Activated CD8-positive, alpha-beta memory T cell treated with anti-CD3 and anti-CD28 coated beads, Interleukin-2, amount 50 U/mL, for 48 hours (primary cell): Measurements from ENCODE around the gene TSSK6.
"Not testable (repeated sequence)": the region's sequence is repeated elsewhere in the genome, so short reads cannot be mapped to it uniquely, and the experiment has no call there.

Experiments used
- DNase-seq: peaks from one replicate; pipeline ENCODE4 v3.0.0-alpha.2; 2020

The TSSK6 gene

DNA sequence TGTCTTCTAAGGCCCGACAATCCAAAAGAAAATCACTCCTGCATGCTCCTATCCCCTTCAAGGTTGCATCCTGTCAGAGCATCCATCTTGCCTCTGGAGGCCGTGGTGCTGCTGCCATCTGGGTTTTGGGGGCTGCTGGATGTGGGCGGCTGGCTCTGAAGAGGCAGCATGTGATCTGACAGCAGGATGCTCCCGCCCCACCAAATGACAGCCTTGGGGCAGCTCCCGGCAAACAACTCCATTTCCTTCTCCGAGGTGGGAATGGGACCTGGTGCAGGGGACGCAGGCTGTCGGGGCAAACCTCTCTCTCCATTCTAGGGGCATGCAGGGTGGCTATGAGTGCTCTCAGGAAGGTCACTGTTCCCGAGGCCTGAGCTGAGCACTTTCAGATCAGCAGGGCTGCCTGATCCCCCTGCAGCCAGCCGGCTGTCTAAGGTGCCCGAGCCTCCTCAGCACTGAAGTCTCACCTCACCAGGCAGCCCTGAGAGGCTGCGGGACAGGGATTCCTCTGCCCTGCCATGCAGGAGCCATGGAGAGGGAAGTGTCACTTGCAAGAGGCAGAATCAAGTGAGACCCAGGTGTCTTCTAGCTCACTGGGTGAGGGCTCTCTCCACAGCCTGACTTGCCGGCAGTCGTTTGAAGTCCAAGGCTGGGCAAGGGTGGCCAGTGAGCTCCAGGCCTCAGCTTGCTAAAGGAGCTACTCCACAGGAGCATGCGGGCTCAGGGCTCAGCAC lies 28.8 kb downstream of the TSSK6 start:
- DNase-seq, result no peak

DNA sequence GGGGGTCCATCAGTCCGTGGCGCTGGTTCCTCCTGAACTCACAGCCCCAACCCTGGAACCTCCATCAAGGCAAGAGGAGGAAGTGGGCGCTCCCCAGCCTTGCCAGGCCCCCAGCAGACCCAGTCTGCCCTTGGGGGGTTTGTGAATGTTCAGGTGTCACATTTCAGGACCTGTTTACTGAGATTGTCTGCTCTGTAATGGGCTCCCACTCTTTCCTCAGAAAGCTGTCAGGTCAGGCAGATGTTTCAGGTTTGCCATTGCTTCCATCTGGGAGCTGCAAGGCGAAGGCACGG lies 29.4 kb downstream of the TSSK6 start:
- no peak for DNase-seq

DNA sequence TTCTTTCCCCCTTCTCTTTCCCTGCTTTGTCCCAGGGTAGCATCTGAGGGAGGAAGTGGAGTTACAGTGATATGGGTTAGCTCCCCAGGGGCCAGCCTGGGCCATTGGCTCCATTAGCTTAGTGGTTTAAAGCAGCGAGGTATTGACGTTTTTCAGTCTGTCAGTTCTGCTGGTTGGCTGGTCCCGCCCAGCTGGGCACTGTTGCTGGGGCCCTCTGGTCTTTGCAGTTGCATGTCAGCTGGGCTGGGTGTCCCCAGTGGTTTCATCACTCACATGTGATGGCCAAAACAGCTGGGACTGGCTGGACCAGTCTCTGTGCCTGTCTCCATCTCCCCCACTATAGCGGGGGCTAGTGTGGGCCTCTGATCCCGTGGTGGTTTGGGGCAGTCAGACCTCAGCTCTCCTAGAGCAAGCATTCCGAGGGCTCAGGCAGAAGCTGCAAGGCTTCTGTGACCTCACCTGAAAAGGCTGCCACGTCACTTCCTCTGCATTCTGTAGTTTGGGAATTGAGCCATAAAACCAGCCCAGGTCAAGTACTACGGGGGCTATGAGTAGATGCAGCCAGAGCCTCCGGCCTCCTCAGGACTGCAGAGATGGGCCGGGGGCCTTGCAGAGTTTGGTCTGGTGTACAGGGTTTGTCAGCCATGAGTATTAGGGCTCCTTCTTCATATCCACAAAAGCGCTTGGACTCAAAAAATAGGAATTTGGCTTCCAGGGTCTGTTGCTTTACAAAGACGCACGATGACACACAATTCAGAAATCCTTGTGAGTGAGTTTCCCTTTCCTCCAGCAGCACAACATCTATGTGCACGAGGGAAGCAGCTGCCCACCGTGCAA lies 30.0 kb downstream of the TSSK6 start:
- no peak for DNase-seq

DNA sequence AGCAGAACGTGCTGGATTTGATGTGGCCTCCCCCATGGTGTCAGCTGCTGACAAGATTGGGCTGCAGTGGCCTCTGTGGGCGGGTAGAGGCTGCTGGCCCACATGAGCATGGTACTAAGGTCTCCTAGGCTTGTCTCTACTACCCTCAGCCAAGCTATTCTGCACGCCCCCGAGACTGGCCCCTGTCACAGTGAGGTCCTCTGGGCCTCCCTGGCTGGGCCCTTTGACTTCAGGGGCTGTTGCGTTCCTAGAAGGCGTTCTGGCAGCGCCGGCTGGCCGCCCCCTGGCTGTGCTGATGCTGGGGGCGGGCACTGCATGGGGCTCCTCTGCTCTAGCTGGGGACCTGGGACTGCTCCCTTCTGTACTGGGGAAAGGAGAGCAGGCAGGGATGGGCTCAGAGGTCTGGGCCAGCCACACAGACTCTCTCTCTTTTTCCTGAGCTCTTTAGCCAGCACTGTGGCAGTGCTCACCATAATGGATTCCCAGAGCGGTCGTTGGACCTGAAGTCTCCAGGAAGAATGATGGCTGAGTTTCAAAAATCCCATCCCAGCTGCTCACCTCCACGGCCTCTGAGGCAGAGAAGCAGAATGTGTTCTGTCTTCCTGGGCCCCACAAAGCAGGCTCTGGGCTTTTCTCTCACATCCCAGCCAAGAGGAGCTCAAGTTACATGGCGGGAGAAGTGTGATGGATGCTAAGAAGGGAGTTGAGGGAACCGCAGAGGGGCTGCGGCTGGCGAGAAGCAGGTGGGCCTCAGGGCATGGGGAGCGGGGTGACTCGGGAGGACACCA lies 32.3 kb downstream of the TSSK6 start:
- no peak for DNase-seq

DNA sequence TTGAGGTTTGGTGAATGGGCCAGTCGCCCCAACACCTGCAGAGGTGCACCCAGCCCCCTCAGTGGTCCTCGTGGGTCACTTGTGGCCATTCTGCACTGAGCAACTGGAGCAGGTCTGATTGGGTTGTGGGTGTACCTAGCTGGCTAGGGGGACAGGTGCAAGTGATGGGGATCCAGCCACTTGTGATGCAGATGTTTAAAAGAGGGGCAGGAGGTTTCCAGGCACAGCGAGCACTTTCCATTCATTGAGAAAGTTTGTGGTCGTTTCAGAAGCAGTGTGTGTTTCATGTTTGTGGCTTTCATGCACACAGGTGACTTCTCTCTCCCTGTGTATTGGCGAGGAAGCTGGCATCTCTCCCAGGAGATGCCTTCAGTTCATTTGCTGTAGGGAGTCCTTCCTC lies 34.7 kb downstream of the TSSK6 start:
- no peak for DNase-seq

DNA sequence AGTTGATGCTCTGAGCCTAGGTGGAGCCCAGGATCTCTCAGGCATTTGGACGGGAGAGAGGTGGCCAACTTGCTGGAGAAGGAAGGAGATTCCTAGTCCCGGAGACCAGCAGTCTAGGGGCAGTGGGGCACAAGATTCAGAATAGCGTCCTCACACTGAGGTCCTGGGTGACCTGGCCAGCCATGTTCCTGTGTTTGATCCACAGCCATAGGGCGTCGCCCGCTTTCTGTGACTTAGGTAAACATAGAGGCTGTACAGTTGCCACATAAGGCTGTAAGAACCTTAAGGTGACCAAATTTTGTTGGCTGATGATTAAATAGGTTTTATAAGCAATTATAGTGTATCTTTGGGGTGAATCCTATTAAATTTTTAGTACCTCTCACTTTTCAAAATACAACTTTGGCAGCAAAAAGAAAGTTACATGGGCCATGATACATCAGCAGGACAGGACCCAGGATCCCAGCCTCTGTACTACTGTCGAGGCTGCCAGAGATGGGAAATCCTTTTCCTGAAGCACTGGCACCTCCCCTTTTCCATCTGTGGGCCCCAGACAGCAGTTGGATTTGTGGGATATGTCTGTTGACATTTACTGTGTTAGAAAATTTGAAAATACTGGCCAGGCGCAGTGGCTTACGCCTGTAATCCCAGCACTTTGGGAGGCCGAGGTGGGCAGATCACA lies 37.5 kb downstream of the TSSK6 start:
- DNase-seq, result no peak

DNA sequence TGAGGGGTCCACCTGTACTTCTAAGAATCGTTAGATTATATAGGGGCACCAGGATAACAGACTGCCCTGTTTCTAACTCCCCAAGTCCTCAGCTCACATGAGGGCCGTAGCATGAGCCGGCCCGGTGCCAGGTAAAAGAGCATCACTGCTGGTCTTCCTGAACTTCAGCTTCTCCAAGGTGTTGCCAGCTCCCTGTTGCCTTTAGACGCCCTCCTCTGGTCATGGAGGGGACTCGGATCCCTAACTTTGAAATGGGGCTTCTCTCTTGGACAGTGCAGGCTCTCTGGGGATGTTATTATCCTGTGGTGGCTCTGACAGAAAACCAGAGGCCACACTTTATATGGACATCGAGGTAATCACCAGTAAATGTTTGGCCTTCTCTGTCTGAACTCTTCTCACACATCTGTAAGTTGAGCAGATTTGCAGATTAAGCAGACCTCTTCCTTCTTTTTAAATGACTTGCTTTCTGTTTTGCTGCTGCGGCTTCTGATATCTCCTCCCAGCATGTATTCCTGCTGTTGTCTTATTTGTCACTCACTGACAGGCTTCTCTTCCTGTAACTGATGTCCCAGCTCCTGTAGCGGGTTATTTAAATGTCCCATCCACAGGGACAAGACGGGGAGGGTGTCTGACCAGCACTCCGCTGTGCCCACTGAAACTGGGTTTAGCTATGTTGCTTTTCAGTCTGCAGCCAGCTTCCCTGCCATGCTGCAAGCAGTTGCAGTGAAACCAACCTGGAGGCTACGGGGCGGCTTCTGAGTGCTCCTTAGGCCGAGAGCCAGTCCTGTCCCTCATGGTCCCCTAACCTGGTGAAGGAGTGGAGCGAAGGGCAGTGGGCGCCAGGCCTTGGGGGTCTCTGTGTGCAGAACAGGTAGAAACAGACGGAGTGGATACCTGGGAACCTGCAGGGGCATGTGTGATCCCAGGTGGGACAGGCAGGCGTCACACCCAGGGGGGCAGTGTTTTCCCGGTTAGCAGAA lies 39.2 kb downstream of the TSSK6 start:
- DNase-seq, result no peak

DNA sequence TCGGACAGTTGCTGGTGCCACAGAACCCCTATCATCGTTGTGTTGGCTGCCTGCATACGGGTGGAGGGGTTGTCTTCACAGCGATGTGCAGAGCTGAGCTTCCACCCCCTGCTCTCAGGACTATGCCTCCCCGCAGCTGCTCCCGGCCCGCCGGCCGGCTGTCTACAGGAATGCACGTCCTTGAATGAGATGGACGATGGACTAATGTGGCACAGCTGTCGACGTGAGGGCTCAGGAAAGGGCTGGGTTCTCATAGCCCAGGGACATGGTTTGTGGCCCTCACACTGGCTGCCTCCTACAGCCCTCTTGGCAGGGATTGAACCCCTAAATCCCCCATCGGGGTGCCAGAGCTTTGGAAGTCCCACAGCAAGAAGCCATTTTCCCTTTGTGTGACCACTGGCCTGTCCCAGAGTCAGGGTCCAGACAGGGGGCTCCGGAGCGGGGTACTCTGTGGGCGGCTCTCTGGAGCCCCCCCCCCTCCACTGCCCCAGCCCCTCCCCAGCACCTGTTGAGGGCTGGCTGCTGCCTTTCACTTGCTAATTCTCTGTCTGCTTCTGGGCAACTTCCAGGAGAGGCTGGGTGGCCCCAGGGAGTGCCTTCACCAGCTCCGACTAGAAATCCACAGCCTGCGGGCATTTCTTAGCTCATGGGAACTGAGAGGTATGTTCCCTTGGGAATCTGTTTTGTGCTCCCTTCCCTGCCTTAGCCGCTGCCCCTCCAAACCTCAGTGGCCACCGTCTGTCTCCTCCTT lies 40.2 kb downstream of the TSSK6 start:
- DNase-seq, result no peak

DNA sequence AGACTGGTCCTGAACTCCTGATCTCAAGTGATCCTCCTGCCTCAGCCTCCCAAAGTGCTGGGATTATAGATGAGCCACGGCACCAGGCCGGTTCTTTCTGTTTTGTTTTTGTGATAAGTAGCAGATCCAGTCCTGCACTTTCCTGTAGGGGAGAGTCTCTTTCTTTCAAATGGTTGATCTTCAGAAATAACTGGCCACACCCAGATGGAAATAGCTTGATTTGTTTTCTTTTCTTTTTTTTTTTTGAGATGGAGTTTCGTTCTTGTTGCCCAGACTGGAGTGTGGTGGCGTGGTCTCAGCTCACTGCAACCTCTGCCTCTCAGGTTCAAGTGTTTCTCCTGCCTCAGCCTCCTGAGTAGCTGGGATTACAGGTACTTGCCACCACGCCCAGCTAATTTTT lies 43.2 kb downstream of the TSSK6 start:
- not testable (repeated sequence) for DNase-seq

DNA sequence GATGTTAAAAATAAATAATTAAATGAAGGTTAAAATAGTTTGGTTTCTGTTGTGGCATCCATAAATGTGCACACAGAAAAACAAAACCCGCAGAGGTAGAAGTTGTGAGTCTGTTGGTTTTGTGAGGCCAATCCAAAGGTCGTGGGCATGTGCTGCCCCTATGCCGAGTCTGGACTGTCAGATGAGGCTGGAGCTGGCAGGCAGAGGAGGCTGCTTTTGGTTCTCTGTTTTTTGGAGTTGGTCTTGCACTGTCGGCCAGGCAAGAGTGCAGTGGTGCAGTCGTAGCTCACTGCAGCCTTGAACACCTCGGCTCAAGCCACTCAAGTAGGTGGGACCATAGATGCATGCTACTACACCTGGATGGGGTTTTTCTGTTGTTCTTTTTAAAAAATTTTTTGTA lies 43.7 kb downstream of the TSSK6 start:
- DNase-seq, result no peak

DNA sequence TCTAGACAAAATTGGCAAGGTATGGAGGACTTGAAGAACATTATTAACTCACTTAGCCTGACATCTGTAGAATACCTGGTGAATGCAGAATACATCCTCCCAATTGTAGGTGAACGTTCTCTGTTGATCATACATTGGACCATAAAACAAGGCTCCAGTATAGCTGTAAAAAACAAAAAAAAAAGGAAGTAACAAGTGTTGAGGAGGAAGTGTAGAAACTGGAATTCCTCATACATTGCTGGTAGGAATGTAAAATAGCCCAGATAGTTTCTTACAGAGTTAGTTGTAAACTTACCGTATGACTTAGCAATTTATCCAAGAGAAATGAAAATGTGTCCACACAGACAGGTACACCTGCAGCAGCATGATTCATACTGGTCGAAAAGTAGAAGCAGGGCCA lies 44.8 kb downstream of the TSSK6 start:
- no peak for DNase-seq

DNA sequence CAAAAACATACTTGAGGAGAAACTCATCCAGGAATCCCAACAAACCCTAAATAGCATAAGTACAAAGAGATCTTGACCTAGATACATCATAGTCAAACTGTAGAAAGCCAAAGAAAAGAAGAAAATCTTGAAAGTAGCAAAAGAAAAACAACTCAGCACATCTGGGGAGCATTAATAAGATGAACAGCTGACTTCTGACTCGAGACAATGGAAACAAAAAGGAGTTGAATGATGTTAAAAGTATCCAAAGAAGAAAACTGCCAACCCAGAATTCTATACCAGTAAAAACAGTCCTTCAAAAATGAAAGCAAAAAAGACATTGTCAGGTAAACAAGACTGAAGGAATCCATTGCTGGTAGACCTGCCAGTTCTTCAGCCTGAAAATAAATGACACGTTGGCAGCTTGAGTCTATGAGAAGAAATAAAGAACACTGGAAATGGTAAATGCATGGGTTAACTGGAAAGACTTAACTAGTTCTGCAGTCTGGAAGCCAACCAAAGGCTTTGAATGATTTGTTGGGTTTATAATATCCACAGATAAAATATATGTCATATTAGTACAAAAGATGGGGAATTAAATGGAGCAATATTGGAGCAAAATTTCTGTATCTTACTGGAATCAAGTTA lies 46.8 kb downstream of the TSSK6 start:
- DNase-seq, result no peak

DNA sequence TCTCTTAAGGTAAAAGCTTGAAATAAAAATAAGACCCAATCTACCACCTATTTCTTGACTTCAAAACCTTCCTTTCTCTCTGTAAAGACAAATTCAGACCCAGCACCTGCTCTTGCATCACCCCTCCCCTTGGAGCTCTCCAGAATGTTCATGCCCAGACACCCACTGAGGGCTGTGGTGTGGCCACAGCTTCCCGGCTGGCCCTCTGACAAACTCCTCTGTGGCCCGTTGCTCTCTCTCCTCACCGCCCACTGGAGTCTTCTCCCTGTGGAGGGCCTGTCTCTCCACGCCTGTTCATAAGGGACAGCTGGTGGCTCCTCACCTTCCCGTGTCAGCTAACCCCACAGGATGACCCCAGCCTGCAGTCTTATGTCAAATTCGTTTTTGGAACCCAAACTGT lies 49.1 kb downstream of the TSSK6 start:
- DNase-seq, result no peak

DNA sequence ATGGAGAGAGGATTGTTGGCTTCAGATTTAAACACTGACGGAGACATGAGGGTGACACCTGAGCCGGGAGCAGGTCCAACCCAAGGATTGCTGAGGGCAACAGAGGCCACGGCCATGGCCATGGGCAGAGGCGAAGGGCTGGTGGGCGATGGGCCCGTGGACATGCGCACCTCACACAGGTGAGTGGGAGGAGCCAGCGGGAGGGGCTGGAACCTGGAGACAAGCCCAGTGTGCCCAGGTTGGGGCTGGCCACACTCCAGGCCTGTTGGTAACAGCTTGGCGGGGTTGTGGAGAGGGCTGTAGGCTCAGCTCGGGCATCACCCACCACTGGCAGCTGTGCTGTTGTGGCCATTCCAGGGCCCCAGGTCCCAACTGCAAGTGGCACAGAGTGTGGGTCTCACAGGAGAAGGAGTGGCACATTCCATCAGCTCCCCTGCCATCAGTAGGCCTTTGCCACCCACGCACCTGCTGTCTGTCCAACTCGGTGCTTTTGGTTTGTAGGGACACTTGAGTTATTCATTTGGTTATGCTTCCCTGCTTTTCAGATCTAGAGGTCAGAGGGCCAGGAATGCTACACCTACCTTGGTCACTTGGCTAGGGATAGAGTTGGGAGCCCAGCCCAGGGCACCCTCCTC lies 49.8 kb downstream of the TSSK6 start:
- no peak for DNase-seq

DNA sequence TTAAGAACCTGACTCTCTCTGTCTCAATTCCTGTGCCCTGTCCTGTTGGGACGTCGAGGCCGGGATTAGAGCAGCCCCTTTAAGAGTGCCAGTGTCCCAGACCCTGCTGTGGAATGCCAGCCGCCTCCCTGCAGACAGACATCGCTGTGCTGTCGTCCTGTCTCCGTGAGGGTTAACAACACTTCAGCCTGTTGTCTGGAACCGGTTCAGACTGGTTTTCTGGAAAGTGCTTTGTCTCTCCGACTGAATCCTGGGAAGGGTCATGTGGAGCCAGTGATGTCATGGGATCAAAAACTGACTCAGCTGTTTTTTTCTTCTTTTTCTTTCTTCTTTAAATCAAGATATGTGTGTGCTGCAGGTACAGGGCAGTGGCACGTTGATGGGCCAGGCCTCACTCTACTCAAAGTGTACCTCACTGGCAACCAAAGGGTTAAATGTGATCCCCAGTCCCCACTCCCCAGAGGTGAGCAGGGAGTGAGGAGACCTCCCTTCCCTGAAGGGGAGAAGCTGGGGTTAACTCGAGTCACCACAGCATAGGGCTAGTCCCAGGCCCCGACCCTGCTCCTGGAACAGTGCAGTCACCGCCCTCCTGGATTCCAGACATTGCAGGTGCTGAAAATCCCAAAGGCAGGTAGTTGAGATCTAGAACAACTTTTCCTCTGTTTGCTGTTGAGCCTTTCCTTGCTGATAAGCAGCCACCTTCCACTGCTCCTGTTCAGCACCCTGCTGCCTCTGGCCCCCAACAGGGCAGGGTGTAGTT lies 50.8 kb downstream of the TSSK6 start:
- no peak for DNase-seq
